ENCODE measurements around the gene CPEB2.

CPEB2 gene

GRCh38 chr4:15004739-15005301, 2.5 kb downstream of the CPEB2 start:
- no peak for TF ChIP-seq EZH2phosphoT487 (conservative IDR thresholded peaks at IDR 0.05; ENCODE audit: low read length)
- TF ChIP-seq, protein P1, sequence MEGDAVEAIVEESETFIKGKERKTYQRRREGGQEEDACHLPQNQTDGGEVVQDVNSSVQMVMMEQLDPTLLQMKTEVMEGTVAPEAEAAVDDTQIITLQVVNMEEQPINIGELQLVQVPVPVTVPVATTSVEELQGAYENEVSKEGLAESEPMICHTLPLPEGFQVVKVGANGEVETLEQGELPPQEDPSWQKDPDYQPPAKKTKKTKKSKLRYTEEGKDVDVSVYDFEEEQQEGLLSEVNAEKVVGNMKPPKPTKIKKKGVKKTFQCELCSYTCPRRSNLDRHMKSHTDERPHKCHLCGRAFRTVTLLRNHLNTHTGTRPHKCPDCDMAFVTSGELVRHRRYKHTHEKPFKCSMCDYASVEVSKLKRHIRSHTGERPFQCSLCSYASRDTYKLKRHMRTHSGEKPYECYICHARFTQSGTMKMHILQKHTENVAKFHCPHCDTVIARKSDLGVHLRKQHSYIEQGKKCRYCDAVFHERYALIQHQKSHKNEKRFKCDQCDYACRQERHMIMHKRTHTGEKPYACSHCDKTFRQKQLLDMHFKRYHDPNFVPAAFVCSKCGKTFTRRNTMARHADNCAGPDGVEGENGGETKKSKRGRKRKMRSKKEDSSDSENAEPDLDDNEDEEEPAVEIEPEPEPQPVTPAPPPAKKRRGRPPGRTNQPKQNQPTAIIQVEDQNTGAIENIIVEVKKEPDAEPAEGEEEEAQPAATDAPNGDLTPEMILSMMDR (IDR thresholded peaks at IDR 0.05; ENCODE audit: insufficient read depth, low read length, poor library complexity, severe bottlenecking) = no peak
- H3K9me3 ChIP-seq (ENCODE audit: insufficient read depth, low read length) = no peaks in the 10 kb centered on the region
- peak overlapping the region; percentile 82 for H3K4me2 ChIP-seq (ENCODE audit: low read depth, low read length, poor library complexity, severe bottlenecking)
- peak overlapping the region; percentile 90 for H3K9ac ChIP-seq (ENCODE audit: low read length)
- peak overlapping the region; percentile 69 for H3K4me3 ChIP-seq (ENCODE audit: insufficient read depth, low read length, poor library complexity, severe bottlenecking)
- 0 out of 2 replicates have a peak, but pooled peaks cover 3% of the 10 kb centered on the region for H4K20me1 ChIP-seq (ENCODE audit: low read depth, low read length)
- no peaks in the 10 kb centered on the region for H3K27me3 ChIP-seq (ENCODE audit: low read length)
- H3K79me2 ChIP-seq (ENCODE audit: insufficient read depth, low read length) = peaks cover 30% of the 10 kb centered on the region
- peak overlapping the region; percentile 85 for H2AFZ ChIP-seq (ENCODE audit: low read depth, low read length, severe bottlenecking)
- peaks cover 13% of the 10 kb centered on the region for H3F3A ChIP-seq (ENCODE audit: insufficient read depth)
- peaks cover 7% of the 10 kb centered on the region; the same call in 1 of the 2 replicates for H3K36me3 ChIP-seq (ENCODE audit: low read length)
- H3K9me2 ChIP-seq (replicated peaks; ENCODE audit: insufficient read depth, low read length) = no peaks in the 10 kb centered on the region
- H3K27ac ChIP-seq (ENCODE audit: low read depth, low read length) = peak overlapping the region; percentile 97

- H3K9ac ChIP-seq (ENCODE audit: low read length) = peak overlapping the region; percentile 90
Observed at GRCh38 chr4:15005474-15006115, 3.3 kb downstream of the CPEB2 start.

DNA sequence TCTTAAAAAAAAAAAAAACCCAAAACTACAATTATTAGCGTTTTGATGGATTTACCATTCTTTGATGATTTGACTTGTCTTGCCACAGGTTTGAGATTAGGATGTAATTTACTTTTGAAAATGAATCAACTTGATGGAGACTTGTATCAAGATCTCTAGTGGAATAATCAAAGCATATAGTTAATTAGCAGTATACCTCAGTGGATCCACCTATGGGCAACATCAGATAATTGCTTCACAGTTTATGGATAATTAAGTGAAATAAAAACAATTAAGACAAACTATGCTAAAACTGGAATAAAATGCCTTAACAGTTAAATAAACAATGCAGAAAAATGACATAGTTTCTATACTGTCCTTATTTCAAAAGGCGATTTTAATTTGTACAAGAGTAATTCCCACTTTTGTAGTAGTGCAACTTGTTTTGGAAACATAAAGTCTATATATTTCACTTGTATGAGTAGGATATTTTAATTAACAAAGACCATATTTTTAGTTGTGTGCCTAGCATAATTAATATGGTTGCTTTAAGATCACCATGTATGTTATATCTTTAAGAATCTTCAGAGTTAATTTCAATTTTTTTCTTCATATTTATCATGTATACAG, 4.2 kb downstream of the CPEB2 start:
- H3K27ac ChIP-seq (ENCODE audit: low read depth, low read length) = no peak overlapping the region
- H3K27me3 ChIP-seq (ENCODE audit: low read length) = no peaks in the 10 kb centered on the region
- H3K9me2 ChIP-seq (replicated peaks; ENCODE audit: insufficient read depth, low read length) = no peaks in the 10 kb centered on the region
- H3K4me3 ChIP-seq (ENCODE audit: insufficient read depth, low read length, poor library complexity, severe bottlenecking) = no peak overlapping the region
- TF ChIP-seq, protein P1 (IDR thresholded peaks at IDR 0.05; ENCODE audit: insufficient read depth, low read length, poor library complexity, severe bottlenecking) = peak; percentile 39
- TF ChIP-seq EZH2phosphoT487 (conservative IDR thresholded peaks at IDR 0.05; ENCODE audit: low read length) = no peak
- H3K79me2 ChIP-seq (ENCODE audit: insufficient read depth, low read length) = peaks cover 34% of the 10 kb centered on the region
- no peaks in the 10 kb centered on the region for H3K9me3 ChIP-seq (ENCODE audit: insufficient read depth, low read length)
- H3K9ac ChIP-seq (ENCODE audit: low read length) = no peak overlapping the region
- H4K20me1 ChIP-seq (ENCODE audit: low read depth, low read length) = 0 out of 2 replicates have a peak, but pooled peaks cover 3% of the 10 kb centered on the region
- peaks cover 7% of the 10 kb centered on the region; the same call in 1 of the 2 replicates for H3K36me3 ChIP-seq (ENCODE audit: low read length)
- H3K4me2 ChIP-seq (ENCODE audit: low read depth, low read length, poor library complexity, severe bottlenecking) = peak overlapping the region; percentile 82
- peaks cover 13% of the 10 kb centered on the region for H3F3A ChIP-seq (ENCODE audit: insufficient read depth)
- H2AFZ ChIP-seq (ENCODE audit: low read depth, low read length, severe bottlenecking) = no peak overlapping the region

More at GRCh38 chr4:15005474-15006115, 3.3 kb downstream of the CPEB2 start:
- H3K79me2 ChIP-seq (ENCODE audit: insufficient read depth, low read length) = peaks cover 34% of the 10 kb centered on the region
- H3K36me3 ChIP-seq (ENCODE audit: low read length) = peaks cover 7% of the 10 kb centered on the region; the same call in 1 of the 2 replicates
- no peak for TF ChIP-seq EZH2phosphoT487 (conservative IDR thresholded peaks at IDR 0.05; ENCODE audit: low read length)
- TF ChIP-seq, protein P1 (IDR thresholded peaks at IDR 0.05; ENCODE audit: insufficient read depth, low read length, poor library complexity, severe bottlenecking) = no peak
- H3K9me2 ChIP-seq (replicated peaks; ENCODE audit: insufficient read depth, low read length) = no peaks in the 10 kb centered on the region
- no peaks in the 10 kb centered on the region for H3K9me3 ChIP-seq (ENCODE audit: insufficient read depth, low read length)
- peaks cover 13% of the 10 kb centered on the region for H3F3A ChIP-seq (ENCODE audit: insufficient read depth)
- H3K27me3 ChIP-seq (ENCODE audit: low read length) = no peaks in the 10 kb centered on the region
- 0 out of 2 replicates have a peak, but pooled peaks cover 3% of the 10 kb centered on the region for H4K20me1 ChIP-seq (ENCODE audit: low read depth, low read length)
- no peak overlapping the region for H3K27ac ChIP-seq (ENCODE audit: low read depth, low read length)
- H3K4me2 ChIP-seq (ENCODE audit: low read depth, low read length, poor library complexity, severe bottlenecking) = peak overlapping the region; percentile 82
- no peak overlapping the region for H2AFZ ChIP-seq (ENCODE audit: low read depth, low read length, severe bottlenecking)
- H3K4me3 ChIP-seq (ENCODE audit: insufficient read depth, low read length, poor library complexity, severe bottlenecking) = peak overlapping the region; percentile 69

Data from SU-DHL-6 (cell line).